PC-9 (cell line): ENCODE data around the gene RPL19.

Experiments used
- EZH2 ChIP-seq: fragments of 200-600 bp; sonication (generic); IDR thresholded peaks from 2 replicates; pipeline ENCODE4 v1.8.0; 2017; ENCODE audit warnings: antibody characterized with exemption, low read depth
- TF ChIP-seq, protein P1 (sequence below): fragments of 200-600 bp; sonication (generic); conservative IDR thresholded peaks from 2 replicates; pipeline ENCODE4 v1.6.1; 2017; ENCODE audit warnings: mixed run types, antibody characterized with exemption, mild to moderate bottlenecking, moderate library complexity

DNA sequence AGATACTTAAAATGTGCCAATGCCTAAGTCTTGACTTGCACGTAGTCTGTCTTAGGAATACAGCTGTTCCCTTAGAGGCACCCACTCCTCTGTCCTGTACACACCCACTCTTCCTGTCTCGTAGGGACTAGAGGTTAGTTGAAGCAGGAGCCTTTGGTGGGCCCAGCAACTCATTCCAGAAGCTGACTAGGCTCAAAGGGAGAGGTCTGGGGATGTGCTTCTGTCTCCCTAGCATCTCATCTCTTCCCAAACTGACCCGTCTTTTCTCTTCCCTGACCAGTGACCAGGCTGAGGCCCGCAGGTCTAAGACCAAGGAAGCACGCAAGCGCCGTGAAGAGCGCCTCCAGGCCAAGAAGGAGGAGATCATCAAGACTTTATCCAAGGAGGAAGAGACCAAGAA, 4.2 kb downstream of the RPL19 start:
- TF ChIP-seq, protein P1, sequence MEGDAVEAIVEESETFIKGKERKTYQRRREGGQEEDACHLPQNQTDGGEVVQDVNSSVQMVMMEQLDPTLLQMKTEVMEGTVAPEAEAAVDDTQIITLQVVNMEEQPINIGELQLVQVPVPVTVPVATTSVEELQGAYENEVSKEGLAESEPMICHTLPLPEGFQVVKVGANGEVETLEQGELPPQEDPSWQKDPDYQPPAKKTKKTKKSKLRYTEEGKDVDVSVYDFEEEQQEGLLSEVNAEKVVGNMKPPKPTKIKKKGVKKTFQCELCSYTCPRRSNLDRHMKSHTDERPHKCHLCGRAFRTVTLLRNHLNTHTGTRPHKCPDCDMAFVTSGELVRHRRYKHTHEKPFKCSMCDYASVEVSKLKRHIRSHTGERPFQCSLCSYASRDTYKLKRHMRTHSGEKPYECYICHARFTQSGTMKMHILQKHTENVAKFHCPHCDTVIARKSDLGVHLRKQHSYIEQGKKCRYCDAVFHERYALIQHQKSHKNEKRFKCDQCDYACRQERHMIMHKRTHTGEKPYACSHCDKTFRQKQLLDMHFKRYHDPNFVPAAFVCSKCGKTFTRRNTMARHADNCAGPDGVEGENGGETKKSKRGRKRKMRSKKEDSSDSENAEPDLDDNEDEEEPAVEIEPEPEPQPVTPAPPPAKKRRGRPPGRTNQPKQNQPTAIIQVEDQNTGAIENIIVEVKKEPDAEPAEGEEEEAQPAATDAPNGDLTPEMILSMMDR, result no peak
- TF ChIP-seq EZH2, result no peak
